AG04449 (cell line): ENCODE measurements around the gene DCTN3.

Experiments used
- CTCF ChIA-PET: fragments of 350-600 bp; formaldehyde crosslinking; extraction: SDS; loops from one replicate; lab custom pipeline; 2021; ENCODE audit warnings: antibody characterized with exemption; lab: Yijun Ruan, JAX
- POLR2A ChIA-PET: fragments of 400-600, 350-600 bp; formaldehyde crosslinking; extraction: SDS; loops from one replicate; lab custom pipeline; 2020; ENCODE audit warnings: antibody characterized with exemption, inconsistent platforms; lab: Yijun Ruan, JAX
- DNase-seq: peaks from one replicate; pipeline ENCODE4 v3.0.0-alpha.2; 2010; ENCODE audit warnings: low read depth, low spot score
- H3K4me3 ChIP-seq: 2 replicates; pipeline ENCODE4 v1.5.1; 2011; ENCODE audit warnings: low read depth, mild to moderate bottlenecking, control low read depth, low read length
- TF ChIP-seq, protein P1 (sequence below): IDR thresholded peaks from one replicate; pipeline ENCODE4 v1.5.1; 2011; ENCODE audit warnings: mild to moderate bottlenecking, moderate library complexity, low read length, control low read depth, inconsistent platforms; ENCODE audit not compliant: insufficient read depth; ENCODE audit errors: missing control alignments

DCTN3 gene

DNA sequence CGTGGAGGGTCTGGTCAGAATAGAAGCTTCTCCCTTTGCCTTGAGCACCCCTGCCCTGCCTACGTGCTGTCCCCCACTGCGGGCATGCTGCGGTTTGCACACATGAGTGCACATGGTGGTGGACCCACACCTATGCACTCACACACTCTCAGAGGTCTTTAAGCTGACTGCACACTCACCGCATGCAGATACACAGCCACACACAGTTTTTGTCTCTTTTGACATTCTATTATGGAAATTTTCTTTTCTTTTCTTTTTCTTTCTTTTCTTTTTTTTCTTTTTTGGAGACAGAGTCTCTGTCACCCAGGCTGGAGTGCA lies 9.2 kb upstream of the DCTN3 start:
- no peak for DNase-seq
- POLR2A ChIA-PET = no interaction called here
- CTCF ChIA-PET = interaction anchor here (1.6 to 10.9 kb wide), 6 partner anchors 8 to 73 kb away, joined by 3 to 274 read pairs (median 73); partner anchors contain the start of genes DCTN3, GALT, RPP25L and SIGMAR1
- TF ChIP-seq, protein P1, sequence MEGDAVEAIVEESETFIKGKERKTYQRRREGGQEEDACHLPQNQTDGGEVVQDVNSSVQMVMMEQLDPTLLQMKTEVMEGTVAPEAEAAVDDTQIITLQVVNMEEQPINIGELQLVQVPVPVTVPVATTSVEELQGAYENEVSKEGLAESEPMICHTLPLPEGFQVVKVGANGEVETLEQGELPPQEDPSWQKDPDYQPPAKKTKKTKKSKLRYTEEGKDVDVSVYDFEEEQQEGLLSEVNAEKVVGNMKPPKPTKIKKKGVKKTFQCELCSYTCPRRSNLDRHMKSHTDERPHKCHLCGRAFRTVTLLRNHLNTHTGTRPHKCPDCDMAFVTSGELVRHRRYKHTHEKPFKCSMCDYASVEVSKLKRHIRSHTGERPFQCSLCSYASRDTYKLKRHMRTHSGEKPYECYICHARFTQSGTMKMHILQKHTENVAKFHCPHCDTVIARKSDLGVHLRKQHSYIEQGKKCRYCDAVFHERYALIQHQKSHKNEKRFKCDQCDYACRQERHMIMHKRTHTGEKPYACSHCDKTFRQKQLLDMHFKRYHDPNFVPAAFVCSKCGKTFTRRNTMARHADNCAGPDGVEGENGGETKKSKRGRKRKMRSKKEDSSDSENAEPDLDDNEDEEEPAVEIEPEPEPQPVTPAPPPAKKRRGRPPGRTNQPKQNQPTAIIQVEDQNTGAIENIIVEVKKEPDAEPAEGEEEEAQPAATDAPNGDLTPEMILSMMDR = no peak
- no peak overlapping the region for H3K4me3 ChIP-seq

DNA sequence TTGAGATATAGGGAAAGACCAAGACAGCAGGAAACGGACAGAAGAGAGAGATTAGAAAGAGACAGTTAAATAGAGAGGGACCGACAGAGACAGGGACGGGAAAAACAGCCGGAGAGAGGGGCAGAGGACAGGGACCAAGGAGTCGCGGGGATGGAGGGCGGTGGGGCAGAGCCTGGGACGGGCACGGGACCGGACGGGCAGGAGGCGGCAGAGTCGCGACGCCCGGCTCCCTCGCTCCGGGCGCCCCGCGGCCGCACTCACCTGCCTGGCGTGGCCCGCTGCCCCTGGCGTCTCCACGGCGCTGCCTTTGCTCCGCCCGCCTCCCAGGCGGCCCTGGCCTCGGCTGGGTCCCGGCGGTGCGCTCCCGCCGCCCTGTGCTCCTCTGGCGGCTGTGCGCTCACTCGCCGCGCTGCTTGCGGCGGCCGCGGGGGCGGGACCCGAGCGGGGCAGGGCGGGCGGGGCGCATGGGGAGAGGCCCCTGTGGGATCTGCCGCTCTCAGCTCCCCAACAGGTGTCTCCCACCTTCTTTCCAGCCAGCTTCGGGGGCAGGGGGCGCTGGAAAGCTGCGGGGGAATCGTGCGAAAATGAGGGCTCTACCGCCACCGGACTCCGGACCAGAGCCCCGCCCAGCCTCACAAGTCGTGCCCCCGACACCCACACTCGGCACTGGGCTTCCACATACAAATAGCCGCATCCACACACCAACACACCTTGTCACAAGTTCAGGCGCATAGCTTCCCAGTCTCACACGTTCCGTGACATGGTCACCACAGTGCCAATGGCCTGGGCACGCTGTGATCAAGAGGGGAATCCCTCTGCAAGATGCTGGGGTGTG lies 8.6 kb upstream of the DCTN3 start, which contains the start of gene ARID3C:
ARID3C (minus strand) TSS at position 411 of the 835 bp plus-strand sequence. CDS start 1,052 bp downstream, outside the sequence.
- no peak for DNase-seq
- H3K4me3 ChIP-seq = peak within 1 kb of the TSS; percentile 39
- CTCF ChIA-PET = interaction anchor here (1.6 to 10.9 kb wide), 5 partner anchors 7 to 74 kb away, joined by 3 to 274 read pairs (median 8); partner anchors contain the start of genes DCTN3, RPP25L and SIGMAR1
- TF ChIP-seq, protein P1 = no peak
- POLR2A ChIA-PET = no interaction called here

DNA sequence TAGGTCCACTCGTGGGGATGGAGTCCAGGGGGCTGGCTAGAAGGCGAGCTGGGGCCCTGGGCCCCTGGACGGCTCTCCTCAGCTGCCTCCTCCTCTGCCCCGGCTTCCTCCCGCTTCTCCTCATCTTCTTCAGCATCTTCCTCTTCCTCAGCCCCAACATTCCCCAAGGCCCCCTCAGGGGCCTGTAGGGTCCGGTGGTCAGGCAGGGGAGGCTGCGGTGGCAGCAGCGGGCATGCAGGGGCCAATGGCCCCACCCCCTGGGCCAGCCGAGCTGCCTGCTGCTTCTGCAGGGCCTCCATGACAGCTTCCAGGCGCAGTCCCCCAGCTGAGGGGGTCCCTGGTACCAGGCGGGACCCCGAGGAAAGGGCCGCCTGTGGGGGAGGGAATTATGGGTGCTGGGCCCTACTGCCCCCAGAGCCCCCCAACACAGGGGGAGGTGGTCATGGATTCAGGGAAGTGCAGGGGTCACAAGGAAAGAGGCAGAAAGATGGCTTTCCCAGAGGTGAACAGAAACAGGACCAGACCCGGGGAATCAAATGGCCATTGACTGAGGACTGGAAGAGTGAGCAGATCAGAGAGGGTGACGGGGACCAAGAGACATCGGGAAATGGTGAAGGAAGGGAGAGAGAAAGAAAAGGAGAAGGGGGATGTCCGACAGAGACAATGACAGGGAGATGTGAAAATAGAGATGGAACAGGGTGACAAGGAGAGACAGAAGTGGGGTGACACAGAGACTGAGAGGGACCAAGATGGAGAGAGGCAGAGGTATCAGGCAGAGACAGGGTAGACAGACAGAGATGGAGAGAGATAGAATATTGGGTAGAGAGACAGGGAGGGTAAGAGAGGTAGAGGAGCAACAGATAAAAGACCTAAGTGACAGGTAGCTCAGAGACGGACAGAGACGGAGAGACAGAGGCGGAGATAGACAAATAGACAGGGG lies 7.7 kb upstream of the DCTN3 start:
- ChIA-PET POLR2A (no interaction called here), CTCF (interaction anchor here (1.7 to 10.9 kb wide), 2 partner anchors 10 to 13 kb away, joined by 8 to 274 read pairs; partner anchors contain the start of genes RPP25L and SIGMAR1)
- no peak for DNase-seq
- TF ChIP-seq, protein P1 = no peak
- H3K4me3 ChIP-seq = no peak overlapping the region

DNA sequence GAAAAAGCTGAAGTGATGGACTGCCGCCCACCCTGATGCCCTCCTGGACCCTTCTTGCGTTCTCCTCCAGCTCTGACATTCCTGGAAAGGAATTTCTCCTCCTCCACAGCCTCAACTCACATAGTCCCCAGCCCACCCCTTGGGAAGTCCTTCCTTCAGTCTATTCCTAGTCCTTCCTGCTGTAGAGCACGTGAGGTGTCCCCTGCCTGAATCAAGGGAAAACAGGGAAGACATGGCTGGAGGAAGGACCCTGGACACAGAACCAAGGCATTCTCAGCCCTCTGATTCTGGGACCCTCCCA lies 4.8 kb upstream of the DCTN3 start:
- DNase-seq = no peak
- CTCF ChIA-PET = interaction anchor here (1.3 to 2.3 kb wide), 8 partner anchors 8 to 124 kb away, joined by 3 to 28 read pairs (median 8); partner anchors contain the start of genes RPP25L and SIGMAR1
- TF ChIP-seq, protein P1 = no peak
- H3K4me3 ChIP-seq = no peak overlapping the region
- POLR2A ChIA-PET = no interaction called here

DNA sequence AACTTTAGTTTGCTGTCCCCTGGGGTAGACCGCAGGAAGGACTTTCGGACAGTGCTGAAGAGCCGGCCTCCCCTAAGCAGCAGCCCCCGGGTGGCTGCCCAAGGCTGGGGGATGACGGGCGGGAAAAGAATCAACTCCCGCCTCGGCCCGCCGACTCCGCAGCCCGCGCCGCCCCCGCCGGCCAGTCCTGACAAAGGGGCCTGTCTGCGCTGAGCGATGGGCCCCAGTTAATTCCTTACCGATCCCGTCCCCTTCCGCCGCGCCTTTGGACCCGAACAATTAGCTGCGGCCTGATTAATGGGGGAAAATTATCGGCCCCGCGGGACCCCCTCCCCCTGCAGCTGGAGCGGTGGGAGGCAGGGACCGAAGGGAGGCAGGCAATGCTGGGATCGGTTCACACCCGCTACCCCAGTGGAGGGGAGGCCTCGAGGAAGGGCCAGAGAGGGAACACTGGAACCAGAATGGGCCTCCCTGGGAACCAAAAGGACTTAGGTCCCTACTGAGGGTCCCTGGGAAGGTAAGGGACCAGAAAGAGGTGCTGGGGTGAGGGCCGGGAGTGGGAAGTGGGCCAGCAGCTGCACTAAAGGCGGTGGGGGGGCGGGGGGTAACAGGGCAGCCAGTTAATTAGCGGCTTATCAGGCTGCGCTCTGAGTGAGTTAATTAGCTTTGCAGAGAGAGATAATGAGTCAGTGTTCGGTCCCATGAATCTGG lies 4.3 kb upstream of the DCTN3 start:
- POLR2A ChIA-PET = no interaction called here
- H3K4me3 ChIP-seq = no peak overlapping the region
- DNase-seq = no peak
- TF ChIP-seq, protein P1 = no peak
- CTCF ChIA-PET = interaction anchor here (1.7 to 5.3 kb wide), 6 partner anchors 8 to 14 kb away, joined by 5 to 138 read pairs (median 14); partner anchors contain the start of genes ARID3C, RPP25L and SIGMAR1
